GM12865 (cell line): ENCODE results near the gene AURKA.

Experiments
- DNase-seq: peaks from one replicate; pipeline ENCODE4 v3.0.0; 2010; ENCODE audit warnings: low read depth
- H3K4me3 ChIP-seq: 2 replicates; pipeline ENCODE4 v1.5.1; 2011; ENCODE audit warnings: mild to moderate bottlenecking, low read depth, low read length, control low read depth
- TF ChIP-seq, protein P1 (sequence below): IDR thresholded peaks from 2 replicates; pipeline ENCODE4 v1.5.1; 2011; ENCODE audit warnings: low read length, control low read depth, low read depth, inconsistent platforms; ENCODE audit not compliant: insufficient read depth; ENCODE audit errors: missing control alignments

The AURKA gene

DNA sequence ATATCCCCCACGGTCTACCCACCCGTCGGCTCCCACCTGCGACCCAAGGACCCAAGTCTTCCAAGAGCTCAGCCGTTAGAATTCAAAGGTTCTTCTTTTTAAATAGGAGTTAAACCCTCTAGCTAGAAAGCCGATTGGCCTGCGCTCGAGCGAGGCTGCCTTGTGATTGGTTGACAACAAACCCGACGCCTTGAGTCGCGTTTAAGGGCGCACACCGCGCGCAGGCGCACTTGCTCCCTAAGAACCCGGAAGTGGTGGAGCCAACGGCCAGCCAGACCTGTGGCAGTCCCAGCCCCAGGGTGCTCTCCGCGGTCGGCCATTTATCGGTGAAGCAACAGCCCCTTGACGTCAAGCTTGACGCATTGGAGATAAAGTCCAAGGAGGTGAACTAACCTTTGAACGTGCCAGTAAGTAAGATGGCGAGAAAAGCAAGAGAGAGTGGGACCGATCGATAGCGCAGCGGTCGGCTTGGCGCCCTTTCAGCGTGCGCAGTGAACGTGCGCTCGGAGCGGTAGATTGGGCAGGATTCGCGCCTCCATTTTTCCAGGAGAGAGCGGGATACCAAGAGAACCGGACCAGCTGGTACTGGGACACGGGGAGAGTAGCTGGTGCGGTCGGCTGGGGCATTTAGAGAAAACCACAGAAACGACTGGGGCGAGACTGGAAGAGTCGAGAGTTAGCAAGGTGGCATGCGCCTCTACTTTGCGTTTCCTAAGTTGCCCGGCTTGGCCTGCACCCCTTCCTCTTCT lies at the start of gene AURKA, which contains the start of gene CSTF1:
AURKA (minus strand) TSS at position 84 of the 749 bp plus-strand sequence. CDS start 4,018 bp downstream, outside the sequence.
CSTF1 (plus strand) TSS at position 514 of the 749 bp plus-strand sequence. CDS start 2,908 bp downstream, outside the sequence.
- peak within 1 kb of the TSS; percentile 94 for H3K4me3 ChIP-seq
- TF ChIP-seq, protein P1, sequence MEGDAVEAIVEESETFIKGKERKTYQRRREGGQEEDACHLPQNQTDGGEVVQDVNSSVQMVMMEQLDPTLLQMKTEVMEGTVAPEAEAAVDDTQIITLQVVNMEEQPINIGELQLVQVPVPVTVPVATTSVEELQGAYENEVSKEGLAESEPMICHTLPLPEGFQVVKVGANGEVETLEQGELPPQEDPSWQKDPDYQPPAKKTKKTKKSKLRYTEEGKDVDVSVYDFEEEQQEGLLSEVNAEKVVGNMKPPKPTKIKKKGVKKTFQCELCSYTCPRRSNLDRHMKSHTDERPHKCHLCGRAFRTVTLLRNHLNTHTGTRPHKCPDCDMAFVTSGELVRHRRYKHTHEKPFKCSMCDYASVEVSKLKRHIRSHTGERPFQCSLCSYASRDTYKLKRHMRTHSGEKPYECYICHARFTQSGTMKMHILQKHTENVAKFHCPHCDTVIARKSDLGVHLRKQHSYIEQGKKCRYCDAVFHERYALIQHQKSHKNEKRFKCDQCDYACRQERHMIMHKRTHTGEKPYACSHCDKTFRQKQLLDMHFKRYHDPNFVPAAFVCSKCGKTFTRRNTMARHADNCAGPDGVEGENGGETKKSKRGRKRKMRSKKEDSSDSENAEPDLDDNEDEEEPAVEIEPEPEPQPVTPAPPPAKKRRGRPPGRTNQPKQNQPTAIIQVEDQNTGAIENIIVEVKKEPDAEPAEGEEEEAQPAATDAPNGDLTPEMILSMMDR, result no peak
- DNase-seq, result peak; percentile 100

DNA sequence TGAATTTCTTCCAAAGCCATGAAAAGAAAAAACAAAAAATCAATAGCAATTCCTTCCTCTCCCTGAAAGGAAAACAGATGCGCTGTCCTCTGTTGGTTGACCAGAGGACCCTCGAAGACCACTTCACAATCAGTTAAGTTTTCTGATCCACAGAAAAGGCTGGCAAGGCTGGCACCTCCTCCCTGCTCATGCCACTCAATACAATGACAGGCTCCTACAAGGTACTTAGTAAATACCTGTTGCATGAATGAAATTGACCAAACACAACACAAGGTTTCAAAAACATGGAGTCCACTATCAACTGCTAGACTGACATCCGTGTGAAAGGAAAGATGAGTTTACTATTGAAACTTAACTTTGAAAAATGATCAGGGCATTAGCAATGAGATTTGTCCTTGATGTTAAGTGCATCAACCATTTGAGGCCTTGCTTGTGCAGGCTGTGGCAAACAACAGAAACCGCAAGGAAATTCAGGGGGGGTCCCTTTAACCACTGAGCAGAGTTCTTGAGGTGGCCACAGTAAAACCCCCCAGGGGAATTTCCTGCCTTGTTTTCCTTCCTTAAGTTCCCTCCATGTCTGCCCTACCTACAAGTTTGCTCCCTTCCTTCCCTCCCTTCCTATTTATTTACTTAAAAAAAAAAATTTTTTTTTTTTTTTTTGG lies 48.5 kb upstream of the AURKA start:
- DNase-seq, result peak; percentile 81
- TF ChIP-seq, protein P1, result no peak
- no peak overlapping the region for H3K4me3 ChIP-seq

DNA sequence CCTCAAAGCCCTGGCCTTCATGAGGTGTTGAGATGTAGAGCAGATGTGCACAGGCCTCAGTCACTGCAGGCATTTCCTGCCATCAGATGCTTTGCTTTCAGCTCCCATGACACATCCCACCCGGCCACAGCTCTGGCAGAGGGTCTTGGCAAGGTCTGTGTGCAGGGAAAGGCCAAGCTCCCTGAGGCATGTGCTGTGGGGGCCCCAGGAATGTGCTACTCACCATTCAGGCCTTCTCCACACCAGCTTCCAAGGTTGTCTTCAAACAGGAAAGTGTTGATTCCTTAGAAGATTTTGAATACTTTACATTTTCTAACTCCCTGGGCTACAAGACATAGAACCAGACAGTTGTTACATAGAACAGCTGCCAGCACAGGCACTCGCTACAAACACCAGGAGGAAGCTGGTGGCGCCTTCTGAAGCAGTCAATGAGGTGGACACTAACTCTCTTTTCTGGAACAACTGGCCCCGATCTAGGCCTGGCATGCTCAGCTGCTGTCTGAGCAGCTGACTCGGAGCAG lies 47.8 kb upstream of the AURKA start:
- no peak for DNase-seq
- TF ChIP-seq, protein P1, result no peak
- no peak overlapping the region for H3K4me3 ChIP-seq

DNA sequence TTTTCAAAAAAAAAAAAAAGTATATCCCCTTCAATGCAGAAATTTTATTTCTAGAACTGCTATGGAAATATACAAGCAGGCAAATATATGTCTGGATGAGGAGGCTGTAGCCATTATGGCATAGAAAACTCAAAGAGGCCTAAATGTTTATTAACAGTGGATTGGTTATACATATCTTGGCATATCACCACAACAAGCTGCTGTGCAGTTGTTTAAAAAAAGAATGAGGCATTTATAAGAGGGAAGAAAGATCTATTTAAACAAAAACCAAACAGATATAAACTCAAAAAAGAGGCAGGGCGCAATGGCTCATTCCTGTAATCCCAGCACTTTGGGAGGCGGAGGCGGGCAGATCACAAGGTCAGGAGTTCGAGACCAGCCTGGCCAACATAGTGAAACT lies 46.3 kb upstream of the AURKA start:
- no peak for DNase-seq
- TF ChIP-seq, protein P1, result no peak
- H3K4me3 ChIP-seq, result no peak overlapping the region

DNA sequence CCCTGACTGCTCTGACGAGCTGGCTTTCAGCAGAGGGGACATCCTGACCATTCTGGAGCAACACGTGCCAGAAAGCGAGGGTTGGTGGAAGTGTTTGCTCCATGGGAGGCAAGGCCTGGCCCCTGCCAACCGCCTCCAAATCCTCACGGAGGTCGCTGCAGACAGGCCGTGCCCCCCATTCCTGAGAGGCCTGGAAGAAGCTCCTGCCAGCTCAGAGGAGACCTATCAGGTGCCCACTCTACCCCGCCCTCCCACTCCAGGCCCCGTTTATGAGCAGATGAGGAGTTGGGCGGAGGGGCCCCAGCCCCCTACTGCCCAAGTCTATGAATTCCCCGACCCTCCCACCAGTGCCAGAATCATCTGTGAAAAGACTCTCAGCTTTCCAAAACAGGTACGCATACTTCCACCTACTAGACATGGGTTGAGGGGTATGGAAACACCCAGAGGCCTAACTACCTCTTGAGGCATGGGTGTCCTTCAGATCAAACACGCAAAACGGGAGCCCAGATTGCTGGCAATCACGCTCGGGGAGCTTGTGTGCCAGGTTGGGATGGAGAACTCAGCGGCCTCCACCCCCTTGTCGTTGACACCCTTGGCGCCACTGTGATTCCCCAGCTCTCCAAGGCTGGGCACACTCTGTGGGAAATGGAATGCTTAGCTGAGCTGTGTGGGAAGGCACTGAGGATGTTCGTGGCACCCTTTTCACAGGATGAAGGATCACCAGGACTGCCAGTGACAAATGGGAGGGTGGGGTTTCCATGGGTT lies 45.4 kb upstream of the AURKA start:
- TF ChIP-seq, protein P1, result no peak
- DNase-seq, result no peak
- H3K4me3 ChIP-seq, result no peak overlapping the region

DNA sequence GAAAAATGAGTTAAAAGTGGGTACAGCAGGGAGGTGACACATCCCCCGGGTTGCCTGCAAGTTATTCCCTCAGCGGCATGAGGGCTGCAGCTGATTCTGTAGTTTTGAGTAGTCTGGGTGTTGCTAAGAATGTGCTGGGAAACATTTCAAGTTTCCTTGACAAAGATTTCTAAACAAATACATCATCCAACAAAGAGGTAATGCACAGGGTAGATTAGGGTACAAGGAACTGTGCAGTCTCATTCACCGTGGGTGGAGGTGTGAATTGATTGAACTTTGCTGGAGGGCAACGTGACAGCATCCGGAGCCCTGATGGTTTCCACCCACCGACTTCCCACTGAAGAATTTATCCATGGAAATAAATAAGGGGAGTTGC lies 41.9 kb upstream of the AURKA start:
- TF ChIP-seq, protein P1, result no peak
- no peak for DNase-seq
- no peak overlapping the region for H3K4me3 ChIP-seq
